T-helper 17 cell (primary cell): ENCODE data around the gene FNDC11. TPM values are rescaled to one million over a fixed set of nuclear protein-coding genes. Genes with fewer than 3 reads are reported as not detected.
A peak's percentile ranks its signal among the peaks of the same experiment; 100 is the strongest.

Source experiments
- ATAC-seq: fragments of 150-1000 bp; cut with Tn5 transposase; 2 replicates; pipeline ENCODE4 v1.10.0; 2021; ENCODE audit warnings: mild to moderate bottlenecking, moderate library complexity
- DNase-seq, 3 donors: peaks; one replicate each; pipeline versions ENCODE4 v3.0.0 to v3.0.0-alpha.2; 2020 to 2021
- H3K9me3 ChIP-seq: one replicate; pipeline ENCODE4 v1.7.0; 2013; ENCODE audit warnings: low read length, mild to moderate bottlenecking; ENCODE audit not compliant: control insufficient read depth, poor library complexity, severe bottlenecking
- H3K27ac Mint-ChIP-seq: one replicate; pipeline ENCODE4 v1.8.0; 2022; ENCODE audit warnings: mild to moderate bottlenecking, moderate library complexity, mixed read lengths
- H3K27me3 Mint-ChIP-seq: one replicate; pipeline ENCODE4 v1.8.0; 2022; ENCODE audit warnings: mixed read lengths
- H3K36me3 Mint-ChIP-seq: one replicate; pipeline ENCODE4 v1.8.0; 2022; ENCODE audit warnings: low read depth, mixed read lengths
- H3K4me1 Mint-ChIP-seq: one replicate; pipeline ENCODE4 v1.8.0; 2022; ENCODE audit warnings: mild to moderate bottlenecking, mixed read lengths
- H3K4me3 Mint-ChIP-seq: one replicate; pipeline ENCODE4 v1.8.0; 2022; ENCODE audit warnings: mild to moderate bottlenecking, moderate library complexity, mixed read lengths
- total RNA-seq, 4 donors: library from RNA in 2 of 4; stranded (reverse) in 2 of 4; gene quantifications; one replicate each; pipeline ENCODE4 v1.2.3 and lab custom pipeline; 2022 to 2026

FNDC11 gene
- total RNA-seq, 2 donors from 2014 or later = 0.44 to 0.99 TPM

DNA sequence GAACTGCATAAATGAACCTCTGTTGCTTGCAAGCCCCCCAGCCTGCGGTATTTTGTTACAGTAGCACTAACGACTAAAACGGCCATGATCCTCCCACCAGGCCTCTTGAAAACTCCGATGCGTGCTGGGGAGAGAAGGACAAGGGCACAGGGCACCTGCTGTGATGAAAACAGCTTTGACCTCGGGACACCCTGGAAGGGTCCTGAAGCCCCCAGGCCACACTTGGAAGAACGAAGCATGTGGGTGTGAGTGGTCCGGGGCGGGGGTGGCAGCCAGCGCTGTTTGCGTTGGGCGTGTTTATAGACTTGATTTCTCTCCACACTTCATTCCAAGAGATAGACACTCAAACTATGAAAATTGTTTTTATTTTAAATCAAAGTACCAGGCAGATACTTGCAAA lies 33.3 kb downstream of the FNDC11 start:
- ATAC-seq (no peak), DNase-seq (no peak)
- H3K4me1 Mint-ChIP-seq = peaks cover 10% of the 10 kb centered on the region
- no peak overlapping the region for H3K4me3 Mint-ChIP-seq
- H3K27ac Mint-ChIP-seq = no peak overlapping the region
- no peaks in the 10 kb centered on the region for H3K9me3 ChIP-seq
- no peaks in the 10 kb centered on the region for H3K27me3 Mint-ChIP-seq
- H3K36me3 Mint-ChIP-seq = peaks cover 3% of the 10 kb centered on the region

DNA sequence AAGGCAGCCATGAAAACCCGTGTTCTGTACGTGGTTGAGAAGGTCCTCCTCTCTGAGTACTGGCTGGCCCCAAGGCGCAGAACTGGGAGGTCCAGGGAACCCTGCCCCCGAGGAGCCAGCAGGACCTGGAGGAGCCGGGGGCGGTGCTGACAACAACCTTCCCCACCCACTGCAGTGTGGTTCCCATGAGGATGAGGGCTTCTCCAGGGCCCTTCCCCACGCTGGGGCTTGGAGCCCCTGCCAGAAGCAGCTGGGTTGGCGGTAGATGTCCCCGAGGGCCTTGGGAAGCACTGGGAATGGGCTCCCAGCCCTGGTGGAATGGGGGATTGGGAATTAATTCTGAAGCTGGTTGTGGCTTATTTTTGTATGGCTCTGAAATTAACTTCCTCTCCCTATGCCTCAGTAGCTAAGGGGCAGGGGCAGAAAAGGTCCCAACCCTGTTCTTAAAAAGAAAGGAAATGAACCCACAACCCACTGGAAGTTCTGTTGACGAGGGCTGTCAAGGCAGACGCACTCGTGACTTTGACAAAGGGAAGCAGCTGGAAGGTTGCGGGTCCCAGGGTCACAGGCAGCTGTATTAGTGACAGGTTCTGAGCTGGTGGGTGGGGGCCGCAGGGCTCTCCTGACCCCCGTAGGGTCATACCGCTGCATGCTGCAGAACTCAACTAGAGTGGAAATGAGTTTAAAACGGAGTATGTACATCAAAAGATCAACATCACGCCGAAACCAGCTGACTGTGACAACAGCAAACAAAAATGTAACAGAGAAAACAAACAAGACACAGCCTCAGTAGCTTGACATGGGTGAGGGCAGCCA lies 34.0 kb downstream of the FNDC11 start:
- peak; percentile 37 for ATAC-seq
- H3K9me3 ChIP-seq = no peaks in the 10 kb centered on the region
- no peak overlapping the region for H3K4me3 Mint-ChIP-seq
- no peak for DNase-seq
- H3K4me1 Mint-ChIP-seq = peaks cover 11% of the 10 kb centered on the region
- no peaks in the 10 kb centered on the region for H3K27me3 Mint-ChIP-seq
- no peak overlapping the region for H3K27ac Mint-ChIP-seq
- H3K36me3 Mint-ChIP-seq = peaks cover 4% of the 10 kb centered on the region

DNA sequence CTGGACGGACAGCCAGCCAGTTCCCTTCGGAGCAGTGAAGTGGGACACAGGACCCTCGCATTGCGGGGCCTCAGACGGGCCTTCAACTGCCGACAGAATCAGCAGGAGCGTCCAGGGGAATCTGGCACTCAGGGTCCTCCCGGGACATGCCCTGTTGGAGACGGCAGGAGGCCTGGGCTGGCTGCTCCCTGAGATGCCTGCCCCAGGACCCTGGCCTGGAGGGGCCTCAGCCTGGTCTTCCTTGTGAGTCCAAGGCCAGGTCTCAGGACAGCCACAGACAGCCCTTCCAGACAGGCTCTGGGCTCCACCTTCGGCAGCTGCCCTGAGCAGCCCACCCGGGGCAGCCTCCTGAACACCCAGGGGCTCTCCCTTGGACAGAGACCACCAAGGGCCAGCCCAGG lies 34.7 kb downstream of the FNDC11 start:
- H3K27me3 Mint-ChIP-seq = no peaks in the 10 kb centered on the region
- DNase-seq (no peak), ATAC-seq (no peak)
- H3K4me1 Mint-ChIP-seq = peaks cover 15% of the 10 kb centered on the region
- no peak overlapping the region for H3K4me3 Mint-ChIP-seq
- H3K27ac Mint-ChIP-seq = no peak overlapping the region
- H3K36me3 Mint-ChIP-seq = peaks cover 8% of the 10 kb centered on the region
- H3K9me3 ChIP-seq = no peaks in the 10 kb centered on the region

DNA sequence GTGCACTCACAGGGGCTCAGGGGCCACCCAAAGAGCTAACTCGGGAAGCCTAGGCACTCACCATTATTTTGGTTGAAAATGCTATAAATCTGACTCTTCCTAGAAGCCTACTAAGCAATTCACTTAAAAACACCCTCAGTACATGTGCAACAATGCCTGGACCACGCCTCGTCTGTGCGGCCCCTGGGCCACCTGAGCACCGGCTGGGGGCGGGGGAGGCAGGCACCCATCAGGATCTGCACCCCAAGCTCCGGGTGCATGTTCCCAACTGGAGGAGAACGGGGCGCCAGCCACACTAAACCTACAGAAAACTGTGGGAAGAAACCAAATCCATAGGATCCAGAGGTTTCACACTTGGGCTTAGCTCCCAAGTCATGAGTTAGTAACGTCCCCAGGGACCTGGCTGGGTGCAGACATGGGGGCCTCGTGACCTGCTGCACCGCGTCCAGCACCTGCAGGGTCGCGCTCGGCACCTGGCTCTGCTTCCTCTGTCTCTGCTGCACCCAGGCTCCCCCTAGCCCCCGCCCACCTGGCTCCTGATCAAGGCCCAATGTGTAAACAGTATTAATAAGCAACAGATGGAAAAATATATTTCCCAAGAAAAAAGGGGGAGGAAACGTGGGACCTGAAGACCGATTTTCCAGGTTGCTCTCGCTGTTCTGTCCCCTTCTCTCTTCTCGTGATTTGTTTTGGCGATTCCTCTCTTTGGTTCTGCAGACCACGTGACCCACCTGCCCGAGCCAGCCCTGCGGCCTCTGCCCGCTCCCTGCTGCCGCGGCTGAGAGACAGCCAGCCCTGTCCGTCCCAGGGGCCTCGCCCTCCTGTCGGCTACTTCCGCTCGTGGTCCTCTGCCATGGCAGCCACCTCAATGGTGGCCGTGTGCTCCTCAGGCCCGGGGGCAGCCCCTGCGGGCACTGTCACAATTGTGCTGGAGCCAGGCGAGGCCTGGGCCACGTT lies 35.6 kb downstream of the FNDC11 start:
- Mint-ChIP-seq H3K4me1 (peaks cover 13% of the 10 kb centered on the region), H3K4me3 (no peak overlapping the region), H3K27me3 (no peaks in the 10 kb centered on the region), H3K36me3 (peaks cover 8% of the 10 kb centered on the region), H3K27ac (no peak overlapping the region)
- ATAC-seq = no peak
- DNase-seq = no peak
- H3K9me3 ChIP-seq = no peaks in the 10 kb centered on the region

DNA sequence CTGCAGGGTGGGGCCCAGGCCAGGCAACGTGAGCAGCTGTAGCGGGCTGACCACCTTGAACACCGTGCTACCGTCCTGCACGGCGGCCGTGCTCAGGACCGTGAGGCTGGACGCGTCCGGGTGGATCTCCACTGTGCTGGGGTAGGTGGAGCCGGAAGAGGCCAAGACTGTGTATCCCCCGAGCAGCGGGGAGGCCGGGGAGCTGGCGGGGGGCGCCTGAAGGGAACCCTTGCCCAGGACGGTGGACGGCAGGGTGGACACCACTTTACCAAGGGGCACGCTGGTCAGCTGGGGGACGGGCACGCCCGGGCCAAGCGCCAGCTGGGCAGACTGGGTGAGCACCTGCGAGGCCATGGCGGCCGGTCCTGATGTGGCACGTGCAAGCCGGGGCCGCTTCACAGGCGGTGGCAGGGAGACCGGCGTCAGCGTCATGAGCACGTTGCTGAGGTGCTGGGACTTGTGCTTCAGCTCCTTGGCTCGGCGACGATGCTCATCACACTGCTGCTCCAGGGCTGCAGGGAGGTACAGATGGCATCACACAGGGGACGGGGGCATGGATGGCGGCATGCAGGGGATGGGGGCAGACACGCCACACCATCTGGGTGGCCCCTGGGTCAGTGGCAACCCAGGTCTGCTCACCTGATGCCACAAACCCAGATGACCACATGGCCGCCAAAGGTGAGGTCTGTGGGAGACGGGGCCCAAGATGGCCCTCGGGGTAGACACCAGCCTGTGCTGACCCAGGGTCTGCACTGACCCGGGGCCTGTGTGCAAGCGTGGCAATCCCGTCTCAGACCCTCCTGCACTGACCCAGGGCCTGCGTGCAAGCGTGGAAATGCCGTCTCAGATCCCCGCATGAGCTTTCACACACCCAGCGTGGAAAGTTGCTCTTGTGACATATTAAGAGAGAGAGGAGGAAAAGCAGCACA lies 36.5 kb downstream of the FNDC11 start:
- H3K27me3 Mint-ChIP-seq = no peaks in the 10 kb centered on the region
- peaks cover 13% of the 10 kb centered on the region for H3K4me1 Mint-ChIP-seq
- peak overlapping the region; percentile 21 for H3K4me3 Mint-ChIP-seq
- no peak for ATAC-seq
- H3K36me3 Mint-ChIP-seq = peaks cover 10% of the 10 kb centered on the region
- H3K9me3 ChIP-seq = no peaks in the 10 kb centered on the region
- H3K27ac Mint-ChIP-seq = no peak overlapping the region
- no peak for DNase-seq

DNA sequence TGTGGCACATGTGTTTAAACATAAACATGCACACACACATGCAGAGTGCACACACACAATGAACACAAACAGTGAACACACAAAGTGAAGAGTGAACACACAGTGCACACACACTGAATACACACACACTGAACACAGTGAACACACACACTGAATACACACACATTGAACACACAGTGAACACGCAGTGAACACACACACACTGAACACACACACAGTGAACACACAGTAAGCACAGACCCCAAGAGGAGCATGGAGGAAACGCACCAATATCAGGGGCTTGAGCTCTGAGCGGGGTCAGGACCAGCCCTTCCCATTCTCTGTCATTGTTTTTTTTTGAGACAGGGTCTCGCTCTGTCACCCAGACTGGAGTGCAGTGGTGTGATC lies 37.2 kb downstream of the FNDC11 start:
- DNase-seq (no peak), ATAC-seq (no peak)
- no peaks in the 10 kb centered on the region for H3K9me3 ChIP-seq
- Mint-ChIP-seq H3K36me3 (peaks cover 10% of the 10 kb centered on the region), H3K27ac (no peak overlapping the region), H3K4me3 (peak overlapping the region; percentile 21), H3K4me1 (peaks cover 8% of the 10 kb centered on the region), H3K27me3 (no peaks in the 10 kb centered on the region)

DNA sequence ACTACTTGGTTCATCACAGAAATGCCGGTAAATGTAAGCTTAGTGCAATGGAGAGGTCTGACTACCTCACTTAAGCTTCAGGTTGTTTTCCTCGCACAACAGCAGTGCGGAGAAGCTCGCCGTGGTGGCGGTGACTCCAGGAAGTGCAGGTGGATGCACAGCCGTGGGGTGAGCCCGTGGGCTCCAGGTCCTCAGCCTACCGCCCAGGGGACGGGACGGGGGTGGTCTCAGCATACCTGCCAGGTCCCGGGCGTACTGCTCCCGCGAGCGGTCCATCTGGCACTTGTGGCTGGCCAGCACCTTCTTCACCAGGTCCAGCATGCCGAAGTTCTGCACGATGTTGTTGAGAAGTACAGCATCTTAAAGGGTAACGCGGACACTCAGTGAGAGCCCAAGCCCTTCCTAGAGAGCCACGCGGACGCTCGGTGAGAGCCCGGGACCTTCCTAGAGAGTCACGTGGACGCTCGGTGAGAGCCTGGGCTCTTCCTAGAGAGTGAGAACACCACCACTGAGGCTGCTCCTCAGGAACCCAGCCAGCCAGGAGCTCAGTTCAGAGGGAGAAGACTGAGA lies 37.9 kb downstream of the FNDC11 start:
- no peak for ATAC-seq
- H3K36me3 Mint-ChIP-seq = peaks cover 10% of the 10 kb centered on the region
- no peak for DNase-seq
- H3K9me3 ChIP-seq = no peaks in the 10 kb centered on the region
- H3K4me3 Mint-ChIP-seq = no peak overlapping the region
- H3K27ac Mint-ChIP-seq = no peak overlapping the region
- H3K4me1 Mint-ChIP-seq = peaks cover 8% of the 10 kb centered on the region
- no peaks in the 10 kb centered on the region for H3K27me3 Mint-ChIP-seq

DNA sequence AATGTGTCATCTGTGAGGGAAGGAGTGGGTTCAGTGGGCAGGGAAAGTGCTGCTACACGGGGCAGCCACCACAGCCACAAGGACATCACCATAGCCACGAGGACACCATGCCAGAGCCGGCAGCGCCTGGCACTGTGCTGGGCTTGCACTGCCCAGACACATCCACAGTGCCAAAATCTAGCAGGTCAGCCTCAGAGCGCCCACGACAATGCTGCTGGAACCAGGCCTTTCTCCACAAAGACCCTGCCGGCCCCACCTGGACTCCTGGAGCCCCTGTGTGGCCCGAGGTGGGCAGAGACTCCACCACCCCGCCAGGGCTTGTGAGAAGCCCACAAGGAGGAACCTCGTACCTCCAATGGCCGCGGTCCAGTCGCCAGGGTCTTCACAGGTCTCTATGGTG lies 38.7 kb downstream of the FNDC11 start:
- H3K27ac Mint-ChIP-seq = no peak overlapping the region
- H3K9me3 ChIP-seq = no peaks in the 10 kb centered on the region
- ATAC-seq = no peak
- DNase-seq = no peak
- no peaks in the 10 kb centered on the region for H3K27me3 Mint-ChIP-seq
- no peak overlapping the region for H3K4me3 Mint-ChIP-seq
- peaks cover 8% of the 10 kb centered on the region for H3K4me1 Mint-ChIP-seq
- H3K36me3 Mint-ChIP-seq = peaks cover 10% of the 10 kb centered on the region

DNA sequence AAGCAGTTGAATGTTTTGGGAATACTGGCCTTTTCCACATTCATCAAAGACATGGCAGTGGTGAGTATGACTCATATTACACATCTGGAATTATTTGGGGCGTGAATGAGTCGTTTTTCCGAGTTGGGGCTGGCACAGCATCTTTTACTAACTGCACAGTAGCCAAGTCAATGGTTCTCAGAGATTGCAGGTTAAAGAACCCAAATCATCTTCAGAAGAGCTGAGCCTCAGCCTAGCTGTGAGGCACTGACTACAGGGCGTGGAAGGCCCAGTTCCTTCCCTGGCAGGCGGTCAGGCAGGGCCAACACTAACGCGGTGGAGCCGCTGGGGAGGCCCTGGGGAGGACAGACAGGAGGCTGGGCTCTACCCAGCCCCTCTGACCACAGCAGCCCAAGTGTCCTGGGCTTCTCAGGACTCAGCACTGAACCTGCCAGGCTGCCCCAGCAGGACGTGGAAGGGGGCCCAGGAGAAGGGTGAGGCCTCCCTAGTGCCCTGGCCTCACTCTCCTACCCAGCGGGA lies 40.1 kb downstream of the FNDC11 start:
- no peak overlapping the region for H3K4me3 Mint-ChIP-seq
- peaks cover 10% of the 10 kb centered on the region for H3K36me3 Mint-ChIP-seq
- H3K9me3 ChIP-seq = no peaks in the 10 kb centered on the region
- H3K27ac Mint-ChIP-seq = no peak overlapping the region
- peaks cover 5% of the 10 kb centered on the region for H3K4me1 Mint-ChIP-seq
- no peak for ATAC-seq
- DNase-seq = no peak
- no peaks in the 10 kb centered on the region for H3K27me3 Mint-ChIP-seq

DNA sequence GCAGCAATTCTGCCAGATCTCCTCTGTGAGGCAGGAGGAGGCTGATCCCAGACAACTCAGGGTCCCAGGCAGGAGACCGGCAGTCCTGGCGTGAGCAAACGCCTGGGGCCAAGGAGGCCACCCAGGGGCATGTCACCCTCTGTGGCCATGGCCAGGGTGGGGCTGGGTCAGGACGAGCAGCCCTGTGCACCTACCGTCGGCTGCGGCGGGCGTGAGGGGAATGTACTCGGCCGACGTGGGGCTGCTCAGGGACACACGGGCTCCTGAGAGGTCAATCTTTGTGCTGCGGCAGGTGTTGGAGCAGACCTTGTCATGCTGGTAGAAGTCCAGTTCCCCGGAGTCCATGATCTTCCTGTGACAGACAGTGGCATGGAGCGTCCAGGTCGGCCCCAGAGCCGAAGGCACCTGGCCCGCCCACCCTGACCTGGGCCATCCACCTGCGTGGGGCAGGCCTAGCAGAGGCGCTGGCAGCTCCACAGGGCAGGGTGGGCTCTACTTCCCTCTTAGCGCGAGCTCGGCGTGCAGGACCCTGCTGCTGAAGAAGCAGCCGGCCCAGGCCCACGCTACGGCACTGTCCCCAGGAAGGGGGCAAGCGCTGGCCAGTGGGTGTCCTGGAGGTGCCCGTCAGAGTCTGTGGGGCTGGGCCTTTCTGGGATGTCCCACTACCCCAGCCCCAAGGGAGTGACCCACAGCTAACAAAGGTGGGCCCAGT lies 41.6 kb downstream of the FNDC11 start:
- Mint-ChIP-seq H3K27ac (no peak overlapping the region), H3K4me3 (no peak overlapping the region), H3K36me3 (peaks cover 10% of the 10 kb centered on the region), H3K27me3 (no peaks in the 10 kb centered on the region), H3K4me1 (peaks cover 8% of the 10 kb centered on the region)
- no peaks in the 10 kb centered on the region for H3K9me3 ChIP-seq
- DNase-seq = no peak
- ATAC-seq = no peak

DNA sequence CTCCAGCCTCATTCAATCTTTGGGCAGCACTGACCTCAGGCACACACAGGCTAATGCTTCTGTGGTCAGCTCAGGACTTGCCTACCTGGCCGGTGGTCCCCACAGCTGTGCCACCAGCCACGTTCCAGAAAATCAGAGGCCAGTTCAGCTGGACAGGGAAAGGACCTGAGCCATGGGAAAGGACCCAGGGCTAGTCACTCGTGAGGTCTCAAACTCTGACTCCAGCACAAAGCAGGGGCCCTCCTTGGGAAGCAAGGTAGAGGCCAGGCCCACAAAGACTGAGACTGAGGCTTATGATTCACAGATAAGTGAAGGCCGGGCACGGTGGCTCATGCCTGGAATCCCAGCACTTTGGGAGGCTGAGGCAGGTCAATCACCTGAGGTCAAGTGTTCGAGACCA lies 42.5 kb downstream of the FNDC11 start:
- Mint-ChIP-seq H3K27ac (no peak overlapping the region), H3K36me3 (peaks cover 10% of the 10 kb centered on the region), H3K27me3 (no peaks in the 10 kb centered on the region), H3K4me3 (no peak overlapping the region), H3K4me1 (peaks cover 8% of the 10 kb centered on the region)
- no peak for ATAC-seq
- DNase-seq = no peak
- no peaks in the 10 kb centered on the region for H3K9me3 ChIP-seq
